Stimulated activated CD4-positive, alpha-beta T cell treated with anti-CD3 and anti-CD28 coated beads, Interleukin-12 subunit alpha, Interleukin-12 subunit beta, amount 100 ng/mL, for 4 hours (primary cell): ENCODE measurements around the gene F2RL1.
"Not testable (repeated sequence)": the region's sequence is repeated elsewhere in the genome, so short reads cannot be mapped to it uniquely, and the experiment has no call there.

Source experiments
- DNase-seq: peaks from one replicate; pipeline ENCODE4 v3.0.0-alpha.2; 2020

The F2RL1 gene

DNA sequence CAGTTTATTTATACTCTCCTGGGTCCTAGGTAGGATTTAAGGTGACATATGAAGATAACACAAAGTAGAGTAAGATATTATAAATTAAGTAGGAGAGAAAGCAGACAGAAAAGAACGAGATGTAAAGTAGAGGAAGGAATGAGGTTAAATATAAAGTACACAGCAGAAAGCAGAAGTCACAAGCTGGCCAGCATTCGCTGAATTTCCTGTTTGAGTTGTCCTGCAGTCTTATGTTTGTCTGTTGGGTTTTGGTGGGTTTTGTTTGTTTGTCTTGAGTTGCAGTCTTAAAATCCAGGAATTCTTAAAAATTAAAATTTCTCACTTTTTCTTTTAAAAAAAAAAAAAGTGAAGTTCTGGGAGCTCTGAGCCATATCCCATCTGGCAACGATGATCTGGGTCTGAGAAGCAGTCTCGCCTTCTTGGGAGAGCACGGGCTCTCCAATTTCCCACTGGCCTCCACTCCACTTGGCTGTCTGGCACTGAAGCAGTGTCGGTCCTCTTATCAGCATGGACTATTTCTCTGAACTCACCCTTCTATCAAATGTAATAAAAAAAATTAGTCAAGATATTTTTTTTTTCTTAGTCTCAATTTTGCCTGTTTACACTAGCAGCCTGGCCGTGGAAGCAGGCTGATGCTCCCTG, 33.0 kb downstream of the F2RL1 start:
- no peak for DNase-seq

DNA sequence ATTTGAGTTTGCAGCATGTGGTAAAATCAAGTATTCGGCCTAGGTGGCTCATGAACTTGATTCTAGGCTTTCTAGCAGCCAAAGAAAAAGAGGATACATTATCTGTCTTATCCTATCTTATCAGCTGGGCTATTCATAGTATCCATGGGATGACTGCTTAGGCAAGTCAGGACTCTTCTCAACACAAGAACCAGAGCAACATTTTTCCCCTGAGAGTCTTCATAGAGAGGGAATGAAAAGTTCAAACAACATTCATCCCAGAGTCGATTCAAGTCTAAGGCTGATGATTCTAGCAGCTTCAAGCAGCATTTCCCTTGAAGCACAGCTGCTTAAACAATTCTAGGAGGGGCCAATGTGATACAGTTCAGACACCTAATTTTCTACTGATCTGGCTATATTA, 33.9 kb downstream of the F2RL1 start:
- DNase-seq, result no peak

DNA sequence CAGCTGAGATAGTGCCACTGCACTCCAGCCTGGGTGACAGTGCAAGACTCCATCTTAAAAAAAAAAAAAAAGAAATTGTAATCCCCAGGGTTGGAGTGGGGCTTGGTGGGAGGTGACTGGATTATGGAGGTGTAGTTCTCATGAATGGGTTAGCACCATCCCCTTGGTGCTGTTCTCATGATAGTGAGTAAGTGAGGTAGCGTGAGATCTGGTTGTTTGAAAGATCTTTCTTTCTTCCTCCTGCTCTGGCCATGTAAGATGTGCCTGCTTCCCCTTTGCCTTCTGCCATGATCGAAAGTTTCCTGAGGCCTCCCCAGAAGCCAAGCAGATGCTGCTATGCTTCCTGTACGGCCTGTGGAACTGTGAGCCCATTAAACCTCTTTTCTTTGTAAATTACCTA, 34.9 kb downstream of the F2RL1 start:
- not testable (repeated sequence) for DNase-seq

DNA sequence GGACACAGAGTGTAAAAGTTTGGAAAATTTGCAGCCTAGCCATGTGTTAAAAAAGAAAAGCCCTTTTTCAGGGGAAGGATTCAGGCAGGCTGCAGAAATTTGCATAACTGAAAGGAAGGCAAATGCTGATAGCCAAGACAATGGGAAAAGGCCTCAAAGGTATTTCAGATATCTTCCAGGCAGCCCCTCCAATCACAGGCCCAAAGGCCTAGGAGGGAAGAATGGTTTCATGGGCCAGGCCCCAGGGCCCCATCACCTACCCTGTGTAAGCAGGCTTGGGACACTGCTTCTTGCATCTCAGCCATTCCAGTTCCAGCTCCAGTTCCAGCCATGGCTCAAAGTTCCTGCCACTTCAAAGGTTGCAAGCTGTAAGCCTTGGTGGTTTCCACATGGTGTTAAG, 35.8 kb downstream of the F2RL1 start:
- DNase-seq, result no peak

DNA sequence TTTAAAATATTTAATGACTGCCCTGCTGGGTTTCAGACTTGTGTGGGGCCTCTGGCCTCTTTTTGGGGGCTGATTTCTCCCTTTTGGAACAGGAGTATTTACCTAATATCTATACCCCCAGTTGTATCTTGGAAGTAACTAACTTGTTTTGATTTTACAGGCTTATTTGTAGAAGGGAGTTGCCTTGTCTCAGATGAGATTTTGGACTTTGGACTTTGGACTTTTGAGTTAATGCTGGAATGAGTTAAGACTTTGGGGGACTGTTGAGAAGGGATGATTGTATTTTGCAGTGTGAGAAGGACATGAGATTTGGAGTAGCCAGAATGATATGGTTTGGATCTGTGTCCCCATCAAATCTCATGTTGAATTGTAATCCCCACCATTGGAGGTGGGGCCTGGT, 36.7 kb downstream of the F2RL1 start:
- not testable (repeated sequence) for DNase-seq

DNA sequence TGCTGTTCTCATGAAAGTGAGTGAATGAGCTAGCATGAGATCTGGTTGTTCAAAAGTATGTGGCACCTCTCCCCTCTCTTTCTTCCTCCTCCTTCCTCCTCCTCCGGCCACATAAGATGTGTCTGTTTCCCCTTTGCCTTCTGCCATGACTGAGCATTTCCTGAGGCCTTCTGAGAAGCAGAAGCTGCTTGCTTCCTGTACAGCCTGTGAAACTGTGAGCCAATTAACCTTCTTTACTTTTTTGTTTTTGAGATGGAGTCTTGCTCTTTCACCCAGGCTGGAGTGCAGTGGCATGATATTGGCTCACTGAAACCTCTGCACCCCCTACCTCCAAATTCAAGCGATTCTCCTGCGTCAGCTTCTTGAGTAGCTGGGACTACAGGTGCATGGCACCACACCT, 37.1 kb downstream of the F2RL1 start:
- no peak for DNase-seq

DNA sequence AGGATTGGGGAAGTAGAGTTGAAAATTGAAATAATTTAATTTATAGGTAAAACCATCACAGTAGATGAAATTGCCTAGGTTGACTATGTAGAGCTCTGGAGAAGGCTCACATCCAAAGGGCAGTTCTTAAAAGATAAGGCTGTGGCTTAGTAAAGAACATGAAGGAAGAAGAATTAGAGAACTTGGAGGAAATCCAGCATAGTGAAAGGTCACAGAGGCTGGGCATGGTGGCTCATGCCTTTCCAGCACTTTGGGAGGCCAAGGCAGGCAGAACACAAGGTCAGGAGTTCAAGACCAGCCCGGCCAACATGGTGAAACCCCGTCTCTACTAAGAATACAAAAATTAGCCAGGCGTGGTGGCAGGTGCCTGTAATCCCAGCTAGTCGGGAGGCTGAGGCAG, 38.0 kb downstream of the F2RL1 start:
- not testable (repeated sequence) for DNase-seq

DNA sequence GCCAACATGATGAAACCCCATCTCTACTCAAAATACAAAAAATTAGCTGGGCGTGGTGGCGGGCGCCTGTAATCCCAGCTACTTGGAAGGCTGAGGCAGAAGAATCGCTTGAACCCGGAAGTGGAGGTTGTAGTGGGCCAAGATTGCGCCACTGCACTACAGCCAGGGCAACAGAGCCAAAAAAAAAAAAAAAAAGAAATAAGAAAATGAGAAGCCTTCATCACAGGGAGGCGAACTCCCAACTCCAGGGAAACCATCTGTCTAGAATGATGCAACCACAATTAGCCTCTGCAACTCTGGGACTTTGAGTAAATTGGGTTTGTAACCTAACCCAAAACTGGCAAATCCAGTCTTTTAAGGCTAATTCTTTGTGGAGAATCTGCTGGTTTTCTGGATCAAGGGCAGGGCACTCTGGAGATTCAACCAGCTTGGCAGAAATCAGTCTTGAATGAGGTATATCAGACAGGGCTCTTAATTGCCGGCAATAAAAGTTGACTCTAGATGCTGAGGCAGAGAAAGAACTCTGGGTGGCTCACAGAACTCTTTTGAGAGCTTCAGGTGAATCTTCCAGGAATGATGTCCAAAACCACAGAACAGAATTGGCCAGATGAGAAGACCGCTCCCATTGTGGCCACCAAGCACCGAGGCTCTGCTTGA, 40.9 kb downstream of the F2RL1 start:
- DNase-seq, result no peak

DNA sequence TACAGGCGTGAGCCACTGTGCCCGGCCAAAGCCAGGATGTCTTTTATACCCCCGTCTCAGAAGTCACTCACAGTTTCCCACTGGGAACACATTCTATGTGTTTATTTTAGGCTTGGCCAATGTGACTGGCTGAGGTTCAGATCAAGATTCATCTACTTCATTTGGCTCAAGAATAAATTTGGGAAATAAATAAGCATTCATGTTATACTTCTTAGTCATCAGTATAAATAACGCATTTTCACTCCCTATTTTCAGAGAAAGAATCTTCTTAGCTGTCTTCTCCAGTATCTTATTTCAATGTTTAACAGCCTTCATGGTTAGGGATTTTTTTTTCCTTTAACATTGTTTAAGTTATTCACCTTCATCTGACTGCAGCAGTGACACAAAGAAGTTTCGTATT, 42.8 kb downstream of the F2RL1 start:
- no peak for DNase-seq

DNA sequence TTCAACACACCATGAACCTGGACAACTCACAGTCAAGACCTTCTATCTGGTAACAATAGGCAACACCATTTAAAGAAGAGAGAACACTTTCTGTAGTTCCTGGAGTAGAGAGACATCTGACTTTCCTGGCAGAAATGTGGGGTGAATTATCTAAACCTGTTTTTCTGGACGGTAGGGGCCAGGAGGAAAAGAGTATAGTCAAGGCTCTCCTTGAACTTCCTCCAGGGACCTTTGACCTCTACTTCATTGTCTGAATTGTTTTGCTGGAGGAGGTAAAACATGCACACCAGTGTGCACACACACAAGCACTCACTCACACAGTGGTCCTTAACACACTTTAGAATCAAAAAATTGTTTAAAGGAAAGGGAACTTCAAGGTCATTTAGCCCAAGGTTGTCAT, 44.2 kb downstream of the F2RL1 start:
- DNase-seq, result no peak

DNA sequence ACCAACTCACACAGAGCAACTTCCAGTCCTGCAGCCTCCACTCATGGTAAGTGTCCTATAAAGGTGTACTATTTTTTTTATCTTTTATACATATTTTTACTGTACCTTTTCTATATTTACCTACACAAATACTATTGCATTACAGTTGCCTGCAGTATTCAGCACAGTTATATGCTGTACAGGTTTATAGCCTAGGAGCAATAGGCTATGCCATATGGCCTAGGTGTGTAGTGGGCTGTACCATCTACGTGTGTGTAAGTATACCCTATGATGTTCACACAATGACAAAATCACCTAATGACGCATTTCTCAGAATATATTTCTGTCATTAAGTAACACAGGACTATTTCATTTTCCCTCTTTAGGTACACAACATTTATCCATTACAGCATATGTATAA, 47.7 kb downstream of the F2RL1 start:
- DNase-seq, result no peak

DNA sequence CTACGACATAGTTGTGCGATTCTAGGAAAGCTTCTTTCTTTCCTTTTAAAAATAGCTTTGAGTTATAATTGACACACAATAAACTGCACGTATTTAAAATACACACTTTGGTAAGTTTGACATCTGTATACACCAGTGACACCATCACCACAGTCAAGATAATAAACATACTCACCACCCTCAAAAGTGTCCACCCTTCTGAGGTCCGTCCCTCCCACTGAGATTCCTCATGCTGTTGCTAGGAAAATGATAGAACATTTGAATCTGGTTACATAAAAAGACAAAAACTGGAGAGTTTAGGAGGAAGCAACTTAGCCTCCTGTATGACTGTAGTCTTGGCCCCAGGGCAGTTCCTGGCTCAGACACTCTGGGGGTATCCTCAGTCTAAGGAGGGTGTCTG, 48.2 kb downstream of the F2RL1 start:
- DNase-seq, result no peak

DNA sequence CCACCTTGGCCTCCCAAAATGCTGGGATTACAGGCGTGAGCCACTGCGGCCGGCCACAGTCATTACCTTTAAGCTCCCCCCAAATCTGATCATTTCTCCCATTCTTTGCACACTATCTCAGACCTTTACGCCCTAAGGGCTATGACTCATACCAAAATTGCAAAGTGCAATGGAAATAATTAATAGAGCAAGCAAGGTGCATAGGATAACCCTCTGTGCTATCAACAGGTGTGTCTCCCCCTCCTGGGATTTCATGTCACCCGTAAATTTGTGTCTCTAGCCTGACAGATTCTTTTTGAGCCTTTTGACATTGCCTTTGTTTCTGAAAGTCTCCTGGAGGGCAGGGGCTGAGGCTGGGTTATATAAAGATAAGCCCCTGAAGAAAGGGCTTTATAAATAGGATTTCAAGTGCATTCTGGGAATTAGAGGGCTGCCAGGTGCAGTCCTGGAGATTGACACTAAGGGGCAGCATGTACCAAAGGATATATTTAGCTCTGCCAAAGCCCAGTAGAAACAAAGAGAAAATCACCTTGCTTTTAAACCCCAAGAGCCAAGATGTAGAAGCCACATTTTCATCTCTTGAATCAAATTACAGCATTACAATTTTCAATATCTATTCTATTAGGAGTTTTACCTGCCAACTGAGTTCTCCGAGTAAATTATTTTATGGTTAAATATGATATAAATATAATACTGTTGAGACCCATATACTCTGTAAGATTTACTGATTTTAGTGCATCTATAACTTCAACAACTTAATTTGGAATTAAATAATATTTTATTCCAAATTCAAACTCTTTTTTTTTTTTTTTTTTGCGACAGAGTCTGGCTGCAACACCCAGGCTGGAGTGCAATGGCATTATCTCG, 49.2 kb downstream of the F2RL1 start:
- peak; percentile 52 for DNase-seq

DNA sequence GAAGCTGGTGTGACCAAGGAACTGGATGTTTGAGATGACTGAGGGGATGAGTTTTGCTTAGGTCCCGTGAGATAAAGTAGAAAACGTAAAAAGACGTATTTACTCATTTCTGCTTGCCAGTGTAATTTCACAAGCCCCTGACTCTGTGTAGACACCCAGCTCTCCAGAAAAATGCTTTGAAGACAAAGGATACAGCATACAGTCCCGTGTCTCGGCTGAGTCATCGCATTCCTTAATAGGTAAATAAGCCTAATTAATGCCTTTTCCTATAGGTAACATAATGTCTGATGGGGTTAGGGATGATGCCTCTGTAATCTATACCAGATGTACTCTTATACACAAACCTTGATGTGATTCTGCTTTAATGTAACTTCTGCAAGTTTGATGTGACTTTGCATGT, 51.2 kb downstream of the F2RL1 start:
- DNase-seq, result no peak

DNA sequence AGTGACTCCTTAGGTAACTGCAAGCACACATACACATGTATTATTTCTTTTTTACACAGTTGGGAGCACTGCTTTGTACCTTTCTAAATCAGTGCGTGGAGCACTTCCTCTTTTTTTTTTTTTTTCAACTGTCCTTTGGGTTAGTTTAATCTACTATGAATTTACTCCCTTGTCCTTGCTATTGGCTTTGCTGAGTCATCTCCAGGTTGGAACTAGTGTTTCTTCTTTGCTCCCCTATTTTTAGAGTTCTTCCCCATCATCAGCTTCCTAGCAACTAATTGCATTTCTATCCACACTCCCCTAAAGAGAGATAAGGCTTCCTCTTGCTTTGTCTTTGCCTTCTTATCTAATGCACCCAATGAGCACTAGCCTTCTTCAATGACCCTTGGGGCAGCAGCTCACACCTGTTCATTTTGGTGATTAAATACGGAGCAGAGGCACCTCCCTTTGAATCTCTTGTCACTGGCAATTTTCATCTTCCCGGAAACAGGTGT, 55.3 kb downstream of the F2RL1 start:
- no peak for DNase-seq
